PC-3 (cell line): Measurements from ENCODE around the gene ASPSCR1. TPM values are rescaled to one million over a fixed set of nuclear protein-coding genes. Genes with fewer than 3 reads are reported as not detected.

Experiments used
- ATAC-seq: fragments of 200-7000 bp; cut with Tn5 transposase; 2 replicates; pipeline ENCODE4 v1.9.1; 2020; ENCODE audit warnings: mild to moderate bottlenecking, moderate library complexity
- BruUV-seq: library from RNA; stranded (reverse); fragments of 400-500 nt; replicated peaks from 2 replicates; lab custom pipeline; 2021; lab: Mats Ljungman, UMichigan
- CTCF ChIA-PET: fragments of 300-600 bp; sonication (Branson Sonifier 250); formaldehyde crosslinking; loops from one replicate; lab custom pipeline; 2022; ENCODE audit warnings: antibody characterized with exemption; lab: Charles Lee
- POLR2A ChIA-PET: fragments of 300-600 bp; sonication (Branson Sonifier 250); formaldehyde crosslinking; loops from one replicate; lab custom pipeline; 2022; ENCODE audit warnings: antibody characterized with exemption; ENCODE audit not compliant: unreplicated experiment; lab: Charles Lee
- DNase-seq: peaks from one replicate; pipeline ENCODE4 v3.0.0-alpha.2; 2015
- H2AFZ ChIP-seq: fragments of 300-600 bp; sonication (generic); 2 replicates; pipeline ENCODE4 v1.6.0; 2016; ENCODE audit warnings: antibody characterized with exemption, low read length
- H3F3A ChIP-seq: fragments of 300-600 bp; sonication (generic); one replicate; pipeline ENCODE4 v1.6.0; 2017; ENCODE audit warnings: antibody characterized with exemption, low read length, control low read depth, mild to moderate bottlenecking; ENCODE audit not compliant: unreplicated experiment
- H3K27ac ChIP-seq: fragments of 300-600 bp; sonication (generic); 2 replicates; pipeline ENCODE4 v1.5.1; 2016; ENCODE audit warnings: mild to moderate bottlenecking, low read length
- H3K27me3 ChIP-seq: fragments of 300-600 bp; sonication (generic); 2 replicates; pipeline ENCODE4 v1.6.1; 2016; ENCODE audit warnings: low read length, mixed read lengths
- H3K36me3 ChIP-seq: fragments of 300-600 bp; sonication (generic); 2 replicates; pipeline ENCODE4 v1.6.1; 2016; ENCODE audit warnings: low read depth, mixed run types, low read length, mixed read lengths
- H3K4me1 ChIP-seq: fragments of 300-600 bp; sonication (generic); 2 replicates; pipeline ENCODE4 v1.5.1; 2016; ENCODE audit warnings: low read length; ENCODE audit not compliant: insufficient read depth
- H3K4me2 ChIP-seq: fragments of 300-600 bp; sonication (generic); 2 replicates; pipeline ENCODE4 v1.6.0; 2016; ENCODE audit warnings: low read length
- H3K4me3 ChIP-seq: fragments of 300-600 bp; sonication (generic); 2 replicates; pipeline ENCODE4 v1.5.1; 2016; ENCODE audit warnings: mild to moderate bottlenecking, low read length, mixed read lengths
- H3K79me2 ChIP-seq: fragments of 300-600 bp; sonication (generic); 2 replicates; pipeline ENCODE4 v1.6.1; 2017; ENCODE audit warnings: low read length, mixed read lengths
- H3K9ac ChIP-seq: fragments of 300-600 bp; sonication (generic); 2 replicates; pipeline ENCODE4 v1.6.0; 2016; ENCODE audit warnings: mild to moderate bottlenecking, low read length
- H3K9me2 ChIP-seq: fragments of 300-600 bp; sonication (generic); replicated peaks from 2 replicates; pipeline ENCODE4 v1.6.1; 2016; ENCODE audit warnings: mixed run types, low read length, mixed read lengths
- H3K9me3 ChIP-seq: fragments of 300-600 bp; sonication (generic); 2 replicates; pipeline ENCODE4 v1.6.1; 2016; ENCODE audit warnings: low read length, mixed read lengths
- H4K20me1 ChIP-seq: fragments of 300-600 bp; sonication (generic); 2 replicates; pipeline ENCODE4 v1.6.1; 2016; ENCODE audit warnings: low read length, mixed read lengths
- CTCF ChIP-seq: fragments of 300-600 bp; sonication (generic); conservative IDR thresholded peaks from 2 replicates; pipeline ENCODE4 v1.5.1; 2017; ENCODE audit warnings: antibody characterized with exemption, low read depth, mild to moderate bottlenecking, low read length
- EZH2 ChIP-seq: fragments of 300-600 bp; sonication (generic); IDR thresholded peaks from one replicate; pipeline ENCODE4 v1.6.1; 2017; ENCODE audit warnings: antibody characterized with exemption, mild to moderate bottlenecking, low read length; ENCODE audit not compliant: unreplicated experiment
- EZH2phosphoT487 ChIP-seq: fragments of 300-600 bp; sonication (generic); IDR thresholded peaks from 2 replicates; pipeline ENCODE4 v1.6.1; 2018; ENCODE audit warnings: mild to moderate bottlenecking, antibody characterized with exemption, low read length, borderline replicate concordance
- intact Hi-C: fragments of 100-400 bp; cut with micrococcal nuclease; formaldehyde crosslinking; loops from 2 replicates; pipeline ENCODE4 v1.9.0; 2023
- total RNA-seq: library from RNA; depleted of rRNA; stranded (reverse); fragments of >200 nt; gene quantifications from 2 replicates; pipeline ENCODE4 v1.2.3, GENCODE V29; 2014

ASPSCR1 gene
- total RNA-seq, 1 experiment from 2014 or later, result 31.5 TPM

- H3K9me3 ChIP-seq, result no peaks in the 10 kb centered on the region
- ATAC-seq (no peak), DNase-seq (no peak)
- no peaks in the 10 kb centered on the region for H3F3A ChIP-seq
- intact Hi-C loops, result no loop called here
- H3K27ac ChIP-seq, result no peak overlapping the region
- H3K9me2 ChIP-seq, result no peaks in the 10 kb centered on the region
- TF ChIP-seq EZH2phosphoT487, result no peak
- TF ChIP-seq EZH2, result no peak
- TF ChIP-seq CTCF, result no peak
- H3K36me3 ChIP-seq, result no peaks in the 10 kb centered on the region
- H2AFZ ChIP-seq, result no peak overlapping the region
- no peaks in the 10 kb centered on the region for H4K20me1 ChIP-seq
- H3K4me1 ChIP-seq, result peaks cover 21% of the 10 kb centered on the region
- no peaks in the 10 kb centered on the region for H3K79me2 ChIP-seq
- CTCF ChIA-PET, result no interaction called here
- BruUV-seq, result no TSS peak
- no peak overlapping the region for H3K4me2 ChIP-seq
- H3K9ac ChIP-seq, result no peak overlapping the region
- POLR2A ChIA-PET, result no interaction called here
- H3K4me3 ChIP-seq, result no peak overlapping the region
- H3K27me3 ChIP-seq, result no peaks in the 10 kb centered on the region
Measured at GRCh38 chr17:82005701-82006348, 28.4 kb downstream of the ASPSCR1 start.

- no TSS peak for BruUV-seq
- ATAC-seq (no peak), DNase-seq (no peak)
- no peaks in the 10 kb centered on the region for H3K27me3 ChIP-seq
- no peak overlapping the region for H3K9ac ChIP-seq
- H3K36me3 ChIP-seq, result no peaks in the 10 kb centered on the region
- no peak overlapping the region for H3K27ac ChIP-seq
- no peak overlapping the region for H3K4me3 ChIP-seq
- no peaks in the 10 kb centered on the region for H3K9me3 ChIP-seq
- H3K4me1 ChIP-seq, result peaks cover 21% of the 10 kb centered on the region
- no peaks in the 10 kb centered on the region for H3K9me2 ChIP-seq
- TF ChIP-seq EZH2, result no peak
- TF ChIP-seq EZH2phosphoT487, result no peak
- TF ChIP-seq CTCF, result no peak
- no peaks in the 10 kb centered on the region for H4K20me1 ChIP-seq
- POLR2A ChIA-PET, result no interaction called here
- H3F3A ChIP-seq, result no peaks in the 10 kb centered on the region
- H3K79me2 ChIP-seq, result no peaks in the 10 kb centered on the region
- no peak overlapping the region for H2AFZ ChIP-seq
- CTCF ChIA-PET, result no interaction called here
- H3K4me2 ChIP-seq, result no peak overlapping the region
- intact Hi-C loops, result no loop called here
Measured at GRCh38 chr17:82006468-82007227, 29.2 kb downstream of the ASPSCR1 start.

GRCh38 chr17:82007228-82007494, 29.7 kb downstream of the ASPSCR1 start:
- H3K27me3 ChIP-seq, result no peaks in the 10 kb centered on the region
- CTCF ChIA-PET, result no interaction called here
- no peak for ATAC-seq
- H3K4me2 ChIP-seq, result no peak overlapping the region
- no TSS peak for BruUV-seq
- peaks cover 21% of the 10 kb centered on the region for H3K4me1 ChIP-seq
- no peaks in the 10 kb centered on the region for H3K9me3 ChIP-seq
- POLR2A ChIA-PET, result no interaction called here
- H3K36me3 ChIP-seq, result no peaks in the 10 kb centered on the region
- intact Hi-C loops, result no loop called here
- no peaks in the 10 kb centered on the region for H3F3A ChIP-seq
- TF ChIP-seq EZH2phosphoT487, result no peak
- no peak for TF ChIP-seq CTCF
- no peak for TF ChIP-seq EZH2
- no peak overlapping the region for H3K27ac ChIP-seq
- H3K4me3 ChIP-seq, result no peak overlapping the region
- H4K20me1 ChIP-seq, result no peaks in the 10 kb centered on the region
- H3K9me2 ChIP-seq, result no peaks in the 10 kb centered on the region
- no peak overlapping the region for H3K9ac ChIP-seq
- no peak overlapping the region for H2AFZ ChIP-seq
- no peak for DNase-seq
- no peaks in the 10 kb centered on the region for H3K79me2 ChIP-seq
